Activated CD8-positive, alpha-beta memory T cell treated with anti-CD3 and anti-CD28 coated beads, Interleukin-2, amount 50 U/mL, for 1 hour (primary cell): Measurements from ENCODE around the gene FZD10.

Experiments used
- DNase-seq: peaks from one replicate; pipeline ENCODE4 v3.0.0-alpha.2; 2020; ENCODE audit errors: extremely low read depth

FZD10 gene, protein sequence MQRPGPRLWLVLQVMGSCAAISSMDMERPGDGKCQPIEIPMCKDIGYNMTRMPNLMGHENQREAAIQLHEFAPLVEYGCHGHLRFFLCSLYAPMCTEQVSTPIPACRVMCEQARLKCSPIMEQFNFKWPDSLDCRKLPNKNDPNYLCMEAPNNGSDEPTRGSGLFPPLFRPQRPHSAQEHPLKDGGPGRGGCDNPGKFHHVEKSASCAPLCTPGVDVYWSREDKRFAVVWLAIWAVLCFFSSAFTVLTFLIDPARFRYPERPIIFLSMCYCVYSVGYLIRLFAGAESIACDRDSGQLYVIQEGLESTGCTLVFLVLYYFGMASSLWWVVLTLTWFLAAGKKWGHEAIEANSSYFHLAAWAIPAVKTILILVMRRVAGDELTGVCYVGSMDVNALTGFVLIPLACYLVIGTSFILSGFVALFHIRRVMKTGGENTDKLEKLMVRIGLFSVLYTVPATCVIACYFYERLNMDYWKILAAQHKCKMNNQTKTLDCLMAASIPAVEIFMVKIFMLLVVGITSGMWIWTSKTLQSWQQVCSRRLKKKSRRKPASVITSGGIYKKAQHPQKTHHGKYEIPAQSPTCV

DNA sequence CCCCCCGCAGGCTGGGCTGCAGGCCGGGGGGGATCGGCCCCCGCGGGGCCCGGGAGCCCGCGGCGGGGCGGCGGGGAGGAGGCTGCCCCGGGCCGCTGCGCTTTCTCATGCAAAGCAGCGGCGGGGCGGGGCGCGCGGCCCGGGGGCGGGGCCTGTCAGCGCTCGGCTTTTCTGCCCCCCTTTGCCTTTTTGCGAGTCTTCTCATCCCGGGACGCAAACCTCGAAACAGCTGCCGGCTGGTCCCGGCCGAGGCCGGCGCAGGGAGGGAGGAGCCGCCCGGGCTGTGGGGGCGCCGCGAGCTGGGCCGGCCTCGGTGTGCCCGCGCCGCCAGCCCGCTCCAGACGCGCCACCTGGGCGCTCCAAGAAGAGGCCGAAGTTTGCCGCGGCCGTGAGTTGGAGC, at the start of gene FZD10:
TSS of gene FZD10 (plus strand) at position 198 of the 400 bp plus-strand sequence. CDS start 479 bp downstream, outside the sequence.
- no peak for DNase-seq

DNA sequence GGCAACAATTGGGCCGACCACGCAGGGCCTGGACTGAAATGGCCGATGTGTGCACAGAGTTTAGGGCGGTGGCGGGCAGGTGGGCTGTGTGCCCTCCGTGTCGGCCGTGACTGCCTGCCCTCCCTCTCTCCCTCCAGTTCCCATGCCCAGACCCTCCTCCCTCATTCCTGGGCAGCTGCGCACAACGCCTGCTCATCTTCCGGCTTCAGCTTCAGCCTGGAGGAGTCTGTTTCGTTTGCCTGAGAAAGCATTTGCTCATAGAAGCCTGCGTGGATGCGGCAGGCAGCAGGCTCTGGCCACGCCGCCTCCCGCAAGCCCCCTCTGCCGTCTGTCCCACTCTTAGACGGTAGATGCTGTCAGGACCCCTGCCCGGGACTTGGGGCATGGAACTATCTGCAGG, 47.3 kb upstream of the FZD10 start:
- DNase-seq = no peak

DNA sequence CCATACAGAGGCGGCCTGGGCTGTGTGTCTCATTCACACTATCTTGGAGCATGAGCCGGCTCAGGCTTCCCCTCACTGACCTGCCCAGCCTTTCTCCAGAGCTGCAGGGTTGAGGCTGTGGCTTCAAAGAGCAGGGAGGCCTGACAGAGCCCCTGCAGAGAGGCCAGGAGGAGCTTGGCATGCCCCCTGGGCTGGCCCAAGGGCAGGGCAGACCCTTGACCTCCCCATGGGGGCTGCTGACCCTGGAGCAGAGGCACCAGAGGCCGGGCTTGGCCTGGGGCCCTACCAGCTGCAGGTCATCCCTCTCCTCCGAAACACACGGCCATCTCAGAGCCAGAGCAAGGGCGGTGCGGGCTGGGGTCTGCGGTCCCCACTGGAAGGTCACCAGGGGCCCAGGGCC, 46.6 kb upstream of the FZD10 start:
- no peak for DNase-seq

DNA sequence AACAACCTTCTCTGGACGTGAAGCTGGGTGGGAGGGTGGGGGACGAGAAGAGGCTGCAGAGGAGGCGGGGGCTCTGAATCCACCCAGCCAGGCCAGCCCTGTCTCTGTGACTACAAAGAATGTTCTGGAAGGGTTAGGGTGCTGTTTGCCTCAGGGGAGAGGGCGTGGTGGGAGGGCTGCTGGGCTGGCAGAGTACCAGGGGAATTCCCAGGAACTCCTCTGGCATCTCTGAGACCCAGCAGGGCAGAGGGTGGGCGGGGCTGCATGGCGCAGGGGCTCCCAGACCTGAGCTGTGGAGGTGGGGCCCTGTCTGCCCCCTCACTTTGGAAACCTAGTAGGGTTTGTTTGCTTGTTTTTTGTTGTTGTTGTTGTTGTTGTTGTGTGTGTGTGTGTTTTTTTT, 45.5 kb upstream of the FZD10 start:
- no peak for DNase-seq

DNA sequence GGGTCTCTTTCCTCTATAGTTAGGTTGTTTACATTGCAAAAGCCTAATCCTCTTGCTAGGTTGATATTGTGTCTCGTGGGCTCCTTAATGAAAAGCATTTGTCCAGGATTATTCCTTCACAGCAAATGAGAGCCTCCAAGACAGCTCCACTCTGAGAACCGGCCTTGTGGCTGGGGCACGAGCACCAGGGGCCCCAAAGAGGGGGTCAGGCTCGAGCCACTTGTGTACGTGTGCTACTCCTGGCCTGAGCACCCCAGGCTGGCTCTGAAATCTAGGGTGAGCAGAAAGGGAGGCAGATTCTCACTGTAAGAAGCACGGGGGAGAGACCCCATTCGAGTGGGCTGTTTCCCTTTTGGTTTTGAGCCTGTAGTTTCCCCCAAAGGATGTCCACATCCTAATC, 45.0 kb upstream of the FZD10 start:
- no peak for DNase-seq

DNA sequence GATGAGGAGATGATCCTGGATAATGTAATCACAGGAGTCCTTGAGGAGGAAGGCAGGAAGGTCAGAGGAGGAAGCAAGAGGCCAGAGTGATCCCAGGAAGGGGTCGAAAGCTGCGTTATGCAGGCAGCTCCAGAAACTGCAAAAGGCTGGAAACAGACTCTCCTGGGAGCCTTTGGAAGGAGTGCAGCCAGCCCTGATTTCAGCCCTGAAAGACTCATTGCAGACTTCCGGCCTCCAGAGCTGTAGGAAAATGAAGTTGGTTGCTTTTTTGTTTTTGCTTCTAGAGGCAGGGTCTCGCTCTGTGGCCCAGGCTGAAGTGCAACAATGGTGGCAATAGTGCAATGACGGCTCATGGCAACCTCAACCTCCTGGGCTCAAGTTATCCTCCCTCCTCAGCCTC, 44.6 kb upstream of the FZD10 start:
- DNase-seq = no peak

DNA sequence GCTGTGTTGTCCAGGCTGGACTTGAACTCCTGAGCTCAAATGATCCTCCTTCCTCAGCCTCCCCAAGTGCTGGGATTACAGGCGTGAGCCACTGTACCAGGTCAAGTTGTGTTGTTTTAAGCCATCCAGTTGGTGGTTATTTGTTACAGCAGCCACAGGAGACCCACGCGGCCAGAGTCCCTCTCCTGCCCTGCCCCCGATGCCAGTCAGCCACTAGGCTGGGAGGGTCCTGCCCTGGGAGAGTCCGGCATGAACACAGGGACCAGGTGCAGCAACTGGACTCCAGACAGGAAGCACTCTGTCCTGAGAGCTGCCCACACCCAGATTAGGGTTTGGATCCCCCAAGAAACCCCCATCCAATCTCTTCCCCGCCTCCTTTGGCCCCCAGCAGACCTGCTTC, 44.1 kb upstream of the FZD10 start:
- no peak for DNase-seq

DNA sequence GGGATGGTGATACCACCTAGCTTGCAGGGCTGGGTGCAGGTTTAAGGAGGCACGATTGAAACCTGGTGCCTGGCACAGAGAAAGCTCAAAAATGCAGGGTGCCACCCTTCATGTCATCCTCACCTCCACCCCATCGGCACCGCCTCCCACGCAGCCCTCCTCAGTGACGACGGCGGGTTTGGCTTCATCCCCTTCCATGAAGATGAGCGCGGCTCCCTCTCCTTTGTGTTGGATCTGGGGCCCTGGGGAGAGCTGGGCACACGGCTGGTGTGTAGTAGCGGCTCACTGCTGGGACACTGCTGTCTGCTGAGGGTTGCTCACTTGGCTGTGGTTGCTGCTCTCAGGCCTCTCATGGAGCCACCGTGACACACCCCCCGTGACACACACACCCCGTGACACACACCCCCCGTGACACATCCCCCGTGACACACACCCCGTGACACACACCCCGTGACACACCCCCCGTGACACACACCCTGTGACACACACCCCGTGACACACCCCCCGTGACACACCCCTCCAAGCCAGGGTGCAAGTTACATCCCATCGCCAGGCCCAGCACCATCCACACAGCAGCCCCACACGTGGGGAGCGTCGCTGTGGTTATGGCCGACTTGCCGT, 42.9 kb upstream of the FZD10 start:
- no peak for DNase-seq

DNA sequence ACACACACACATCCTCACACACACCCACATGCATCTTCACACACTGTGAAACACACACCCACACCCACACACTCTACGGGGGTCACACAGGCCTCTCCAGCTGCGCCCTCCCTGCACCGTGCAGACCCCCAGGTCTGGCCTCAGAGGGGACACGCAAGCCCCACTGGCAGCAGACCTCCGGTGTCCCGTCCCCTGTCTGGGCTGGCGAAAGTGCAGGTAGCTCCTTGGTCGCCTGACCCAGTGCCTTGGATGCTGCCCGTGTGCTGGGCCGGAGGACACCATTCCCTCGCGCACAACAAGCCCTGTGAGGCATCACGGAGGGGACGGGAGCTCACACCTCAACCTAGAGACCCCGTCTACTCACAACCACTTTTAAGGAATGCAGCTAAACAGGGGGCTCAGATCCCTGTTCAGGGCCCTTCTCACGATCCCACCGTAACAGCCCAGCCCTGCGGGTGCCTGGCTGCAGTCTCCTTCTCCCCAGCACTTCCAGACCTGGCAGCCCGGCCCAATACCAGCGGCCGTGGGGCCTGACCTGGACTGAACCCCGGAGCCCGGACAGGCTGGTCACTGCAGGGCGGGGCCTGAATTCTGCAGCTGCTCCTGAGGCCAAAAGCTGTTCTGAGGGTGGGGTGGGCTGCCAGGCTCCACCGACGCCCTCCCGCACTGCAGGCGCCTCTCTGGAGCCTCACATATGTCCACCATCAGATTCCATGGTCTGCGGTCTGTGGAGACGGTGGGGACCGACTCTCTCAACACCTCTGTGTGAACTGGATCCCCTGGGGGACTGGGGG, 42.1 kb upstream of the FZD10 start:
- no peak for DNase-seq

DNA sequence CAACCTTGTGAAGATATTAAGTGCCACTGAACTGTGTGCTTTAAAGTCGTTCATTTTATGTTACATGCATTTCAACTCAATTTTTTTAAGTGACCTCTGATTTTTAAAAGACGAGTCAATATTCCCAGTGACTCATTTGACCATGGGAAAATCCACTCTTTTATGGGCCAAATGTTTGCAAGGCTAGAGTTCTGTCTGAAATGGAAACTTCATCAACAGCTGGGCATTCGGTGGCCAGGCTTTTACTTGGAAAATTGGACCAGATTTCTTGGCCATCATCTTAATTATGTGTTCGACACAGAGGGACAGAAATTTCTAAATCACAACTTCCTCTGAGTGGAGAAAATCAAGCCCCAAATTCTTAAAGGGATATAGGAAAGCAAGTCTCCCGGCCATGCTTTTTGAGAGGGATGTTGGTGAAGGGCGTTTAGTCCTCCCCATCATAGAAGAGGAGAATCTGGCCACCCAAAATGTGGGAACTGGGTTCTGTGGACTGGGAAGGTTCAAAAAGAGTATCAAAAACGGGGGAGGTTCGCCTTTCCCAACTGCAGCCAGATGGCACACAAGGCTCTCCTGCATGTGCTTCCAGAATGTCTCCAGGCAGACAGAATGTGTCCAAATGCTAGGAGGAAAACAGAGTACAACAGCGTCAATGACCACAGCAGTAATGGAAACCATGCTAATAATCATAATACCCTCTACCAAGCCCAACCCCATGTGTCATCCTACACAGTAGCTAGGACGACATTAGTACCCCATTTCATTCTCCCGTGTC, 40.9 kb upstream of the FZD10 start:
- no peak for DNase-seq

DNA sequence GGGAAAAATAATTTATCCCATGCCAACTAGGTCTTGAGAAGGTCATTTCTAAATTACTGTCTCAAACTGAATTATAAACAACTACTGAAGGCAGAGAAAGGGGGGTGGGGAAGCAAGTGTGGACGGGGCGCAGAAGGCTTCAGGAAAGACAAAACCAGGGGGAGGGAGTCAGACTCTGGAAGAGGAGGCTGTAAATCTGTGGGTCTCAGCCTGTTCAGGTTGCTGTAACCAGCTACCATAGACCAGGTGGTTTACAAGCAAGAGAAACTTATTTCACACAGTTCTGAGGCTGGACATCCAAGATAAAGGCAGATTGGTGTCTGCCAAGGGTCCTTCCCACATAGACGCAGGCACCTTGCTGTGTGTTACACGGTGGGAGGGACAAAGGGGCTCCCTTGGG, 39.9 kb upstream of the FZD10 start:
- DNase-seq = no peak

DNA sequence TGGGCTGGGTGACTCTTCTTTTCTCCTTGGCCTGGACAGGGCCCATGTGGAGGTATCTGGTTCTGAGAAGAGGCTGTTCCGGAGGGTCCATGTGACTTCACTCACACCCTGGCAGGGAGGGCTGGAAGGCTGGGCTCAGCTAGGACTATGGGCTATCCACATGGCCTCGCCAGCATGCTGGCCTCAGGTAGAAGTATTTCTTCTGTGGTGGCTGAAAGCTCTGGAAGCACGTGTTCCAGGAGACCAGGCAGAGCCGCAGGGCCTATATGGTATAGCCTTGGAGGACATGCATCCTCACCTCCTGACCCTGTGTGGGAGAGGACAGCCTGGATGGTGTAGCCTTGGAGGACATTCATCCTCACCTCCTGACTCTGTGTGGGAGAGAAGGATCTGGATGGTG, 38.2 kb upstream of the FZD10 start:
- no peak for DNase-seq

DNA sequence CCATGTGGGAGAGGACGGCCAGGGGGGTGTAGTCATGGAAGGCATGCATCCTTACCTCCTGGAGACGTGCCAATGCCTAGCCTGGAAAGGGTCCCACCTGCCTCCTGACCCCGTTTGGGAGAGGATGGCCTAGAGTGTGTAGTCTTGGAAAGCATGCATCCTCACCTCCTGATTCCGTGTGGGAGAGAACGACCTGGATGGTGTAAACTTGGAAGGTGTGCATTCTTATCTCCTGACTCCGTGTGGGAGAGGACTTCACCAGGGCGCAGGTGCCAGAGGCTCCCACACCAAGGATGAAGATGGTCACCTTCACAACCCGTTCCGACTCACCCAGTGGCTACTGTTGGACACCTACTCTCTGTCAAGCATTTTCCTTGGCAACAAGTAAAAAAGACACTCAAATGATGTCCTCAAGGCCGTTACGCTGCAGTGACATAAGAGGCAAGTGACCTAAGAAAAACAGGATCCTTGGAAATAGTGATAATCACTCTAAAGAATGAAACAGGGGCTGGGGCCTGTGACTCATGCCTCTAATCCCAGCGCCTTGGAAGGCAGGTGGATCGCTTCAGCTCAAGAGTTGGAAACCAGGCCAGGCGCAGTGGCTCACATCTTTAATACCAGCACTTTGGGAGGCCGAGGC, 37.5 kb upstream of the FZD10 start:
- no peak for DNase-seq

DNA sequence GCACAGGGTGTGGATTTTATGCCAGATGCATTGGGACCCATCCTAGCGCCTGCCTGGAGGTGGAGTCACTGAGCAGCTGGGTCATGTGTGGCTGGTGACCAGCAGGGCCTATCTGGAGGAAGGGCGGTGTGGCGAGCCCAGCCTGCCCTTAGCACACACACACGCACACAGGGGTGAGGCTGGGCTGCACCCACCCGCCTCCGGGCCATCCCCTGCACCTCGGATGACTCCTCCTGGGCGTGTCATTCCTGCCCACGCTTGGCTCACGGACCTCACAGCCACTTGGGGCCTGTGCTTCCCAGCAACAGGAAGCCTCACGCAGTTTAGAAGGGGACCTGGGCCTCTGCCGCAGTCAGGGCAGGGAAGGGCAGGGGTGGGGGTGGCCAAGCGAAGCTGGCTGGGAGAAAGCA, 36.2 kb upstream of the FZD10 start:
- no peak for DNase-seq

DNA sequence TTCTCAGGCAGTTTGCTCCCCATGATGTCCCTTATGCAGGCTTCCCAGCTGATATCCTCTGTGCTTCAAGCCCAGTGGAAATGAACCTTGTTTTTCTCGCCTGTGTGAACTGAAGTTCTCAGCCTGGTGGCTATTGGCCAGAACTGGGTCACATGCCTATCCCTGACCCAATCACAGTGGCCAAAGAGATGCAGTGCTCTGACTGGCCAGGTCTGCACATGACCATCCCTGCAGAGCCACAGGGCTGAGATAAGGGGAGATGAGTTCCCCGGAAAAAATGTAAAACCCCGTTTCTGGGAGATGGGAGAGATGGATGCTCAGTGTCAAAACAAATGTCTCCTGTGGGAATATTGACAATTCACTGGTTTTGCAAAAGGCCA, 34.7 kb upstream of the FZD10 start:
- DNase-seq = no peak

DNA sequence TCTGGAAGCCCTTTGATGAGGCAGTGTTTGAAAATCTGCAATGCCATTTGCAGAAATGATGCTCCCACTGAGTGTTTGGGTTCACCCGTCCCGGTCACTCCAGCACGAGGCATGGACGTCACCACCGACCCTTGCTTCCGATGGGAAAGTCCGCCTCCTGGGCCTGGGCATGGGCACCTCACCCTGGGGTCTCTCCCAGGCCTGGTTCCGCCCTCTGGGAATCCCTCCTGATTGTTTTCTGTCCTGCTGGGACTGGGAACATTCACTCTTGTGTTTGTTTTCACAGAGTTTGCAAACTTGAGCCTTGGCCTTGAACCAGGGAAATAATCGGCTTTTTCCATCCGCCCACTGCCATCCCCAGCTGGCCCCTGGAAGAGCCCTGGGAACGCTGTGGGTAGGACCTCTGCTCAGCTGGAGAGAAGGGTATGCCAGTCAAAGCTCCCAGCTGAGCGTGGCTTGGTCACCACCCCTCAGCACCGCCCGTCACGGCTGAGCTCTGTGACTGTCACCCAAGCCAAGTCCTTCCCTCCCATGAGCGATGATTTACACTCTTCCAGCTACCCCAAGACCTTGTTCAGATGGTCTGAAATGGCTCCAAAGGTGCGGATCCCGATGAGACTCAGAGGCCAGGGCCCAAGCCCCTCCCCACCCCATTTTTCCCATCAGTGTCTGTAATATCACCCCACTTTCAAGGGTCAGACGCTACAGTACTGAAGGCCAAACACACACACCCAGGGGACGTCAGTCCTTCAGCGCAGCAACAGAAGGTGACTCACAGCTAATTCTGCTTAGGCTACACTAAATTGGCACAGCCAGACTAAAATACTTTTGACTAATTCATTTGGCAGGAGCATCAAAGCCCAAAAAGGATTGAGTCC, 34.1 kb upstream of the FZD10 start:
- DNase-seq = no peak

DNA sequence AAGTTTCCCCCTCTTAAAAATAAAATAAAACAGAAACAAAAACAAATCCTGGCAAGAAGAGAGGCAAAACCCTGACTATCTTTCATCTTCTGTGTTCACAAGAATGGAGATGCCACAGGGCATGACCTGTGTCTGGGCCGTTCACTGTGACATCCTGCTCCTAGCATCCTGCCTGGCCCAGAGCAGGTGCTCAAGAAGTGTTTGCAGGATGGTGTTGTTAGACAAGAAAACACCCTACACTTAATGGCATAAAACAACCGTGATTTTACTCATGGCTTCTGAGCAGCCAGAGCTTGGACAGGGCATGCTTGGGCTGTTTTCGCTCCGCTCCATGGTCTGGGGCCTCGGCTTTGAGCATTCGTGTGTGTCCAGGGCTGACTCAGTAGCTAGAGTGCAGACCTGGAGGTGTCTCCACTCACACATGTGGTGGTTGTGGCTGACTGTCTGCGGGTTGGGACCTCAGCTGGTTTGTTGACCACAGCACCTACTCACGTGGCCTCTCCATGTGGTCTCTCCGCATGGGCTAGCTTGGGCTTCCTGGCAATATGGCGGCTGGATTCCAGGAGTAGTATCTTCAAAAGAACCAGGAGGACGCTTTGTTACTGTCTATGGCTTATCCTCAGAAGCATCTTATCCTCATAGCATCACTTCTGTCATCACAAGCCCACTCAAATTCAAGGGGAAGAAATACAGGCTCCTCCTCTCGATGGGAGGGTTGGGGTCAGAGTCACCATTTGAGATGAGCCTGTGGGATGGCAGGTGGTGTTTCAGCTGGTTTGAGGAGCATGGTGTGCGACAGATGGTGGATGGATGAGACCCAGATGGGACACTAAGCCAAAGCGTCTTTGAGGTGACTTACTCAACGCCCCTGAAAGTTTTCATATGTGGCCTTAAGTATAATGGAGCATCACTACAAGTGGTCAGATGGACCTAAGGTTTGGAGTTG, 33.2 kb upstream of the FZD10 start:
- no peak for DNase-seq

DNA sequence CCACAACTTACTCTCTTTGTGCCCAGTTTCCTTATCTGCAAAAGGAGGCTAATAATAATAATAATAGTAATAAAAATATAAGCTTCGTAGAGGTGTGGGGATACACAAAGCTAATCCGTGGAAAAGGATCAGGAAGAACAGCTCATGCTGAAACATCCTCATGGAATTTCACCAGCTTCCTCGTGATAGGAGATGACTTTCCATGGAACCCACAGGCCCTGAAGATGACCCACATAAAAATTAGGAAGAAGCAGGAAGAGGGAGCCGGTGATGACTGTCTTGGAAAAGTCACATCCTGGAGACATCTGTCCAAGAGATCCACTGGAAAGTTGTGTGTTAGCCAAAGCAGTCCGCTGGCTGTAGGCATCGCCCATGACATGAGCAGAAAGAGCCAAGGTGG, 31.9 kb upstream of the FZD10 start:
- DNase-seq = no peak

DNA sequence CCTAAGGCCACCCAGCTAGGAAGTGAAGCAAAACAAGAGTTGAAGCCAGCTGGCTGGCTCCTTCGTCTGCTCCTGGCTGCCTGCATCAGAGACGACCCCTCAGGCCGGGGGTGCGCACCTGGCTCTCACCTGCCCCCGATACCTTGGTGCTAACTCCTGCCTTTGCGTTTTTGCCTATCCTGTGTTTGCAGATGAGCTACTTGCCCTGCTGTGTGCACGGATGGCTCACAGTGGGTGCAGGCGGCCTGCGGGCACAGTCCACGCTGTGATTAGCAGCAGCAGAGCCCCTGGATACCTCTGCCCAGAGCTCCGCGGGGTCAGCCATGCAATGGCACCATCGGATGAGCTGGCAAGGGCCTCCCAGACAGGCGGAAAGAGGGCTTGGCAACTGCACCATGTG, 31.2 kb upstream of the FZD10 start:
- no peak for DNase-seq
